Stimulated activated CD4-positive, alpha-beta T cell treated with anti-CD3 and anti-CD28 coated beads, TNF-alpha, amount 100 ng/mL, for 1 hour (primary cell): ENCODE measurements around the gene WWOX.
"Not testable (repeated sequence)": the region's sequence is repeated elsewhere in the genome, so short reads cannot be mapped to it uniquely, and the experiment has no call there.

Experiments used
- DNase-seq, 3 donors: peaks; one replicate each; pipeline ENCODE4 v3.0.0-alpha.2; 2020; ENCODE audit warnings: low read depth in 3 of 3, low spot score in 1 of 3

Gene WWOX

DNA sequence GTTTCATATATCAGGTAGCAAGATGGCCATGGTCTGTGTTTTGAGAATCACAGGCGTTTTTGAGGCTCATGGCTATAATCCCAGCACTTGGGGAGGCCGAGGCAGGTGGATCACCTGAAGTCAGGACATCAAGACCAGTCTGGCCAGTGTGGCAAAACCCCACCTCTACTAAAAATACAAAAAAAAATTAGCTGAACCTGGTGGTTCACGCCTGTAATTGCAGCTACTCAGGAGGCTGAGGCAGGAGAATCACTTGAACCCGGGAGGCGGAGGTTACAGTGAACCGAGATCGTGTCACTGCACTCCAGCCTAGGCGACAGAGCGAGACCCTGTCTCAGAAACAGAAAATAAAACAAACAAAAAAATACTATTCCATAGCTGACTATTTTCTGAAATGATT lies 415.4 kb downstream of the WWOX start:
- not testable (repeated sequence) for DNase-seq

DNA sequence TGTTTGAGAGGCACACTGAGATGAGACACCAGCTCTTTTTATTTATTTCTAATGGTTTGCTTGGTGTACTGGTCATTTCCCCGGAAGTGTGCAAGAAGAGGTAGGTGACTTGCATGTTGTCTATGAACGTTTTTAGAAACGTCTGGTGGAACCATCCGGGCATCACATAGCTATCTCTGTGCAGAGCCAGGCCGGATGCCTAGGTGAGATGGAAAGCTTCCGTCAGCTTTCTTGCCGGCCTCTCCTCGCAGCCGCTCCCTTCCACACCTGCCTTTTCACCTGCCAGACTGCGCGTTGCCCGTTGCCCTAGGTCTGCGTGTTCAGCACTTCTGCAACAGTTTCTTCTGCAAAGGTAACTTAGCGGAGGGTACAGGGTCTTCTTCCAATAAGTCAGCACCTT lies 416.0 kb downstream of the WWOX start:
- no peak for DNase-seq

DNA sequence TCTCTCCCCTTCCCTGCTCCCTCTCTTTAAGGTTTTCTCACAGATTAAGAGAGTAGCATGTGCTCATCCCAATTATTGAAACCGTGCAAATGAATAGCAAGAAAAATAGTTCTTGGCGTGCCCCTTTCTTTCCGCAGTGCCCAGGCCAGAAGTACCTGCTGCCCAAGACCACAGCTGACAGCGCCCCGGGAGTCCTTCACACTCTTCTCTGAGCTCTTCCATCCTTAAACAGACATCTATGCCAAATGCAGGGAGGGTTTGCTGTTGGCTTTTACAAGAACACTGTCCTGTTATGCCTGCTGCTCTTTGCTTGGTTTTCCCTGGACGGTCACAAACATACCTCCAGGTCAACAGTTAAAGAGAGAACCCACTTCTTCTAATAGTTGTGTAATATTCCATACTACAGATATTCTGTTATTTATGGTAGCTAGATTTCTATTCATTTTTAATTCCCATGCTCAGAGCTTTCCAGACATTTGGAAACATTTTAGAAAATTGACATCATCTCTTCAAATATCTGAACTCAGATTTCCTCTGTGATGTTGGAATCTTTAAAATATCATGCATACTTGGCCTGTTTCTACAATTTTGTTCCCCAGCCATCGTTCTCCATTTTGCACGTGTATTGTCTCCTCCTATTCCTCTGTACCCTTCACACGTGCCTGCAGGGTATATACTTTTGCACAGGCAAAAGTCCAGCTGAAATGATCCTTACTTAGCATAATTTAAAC lies 416.7 kb downstream of the WWOX start:
- no peak for DNase-seq

DNA sequence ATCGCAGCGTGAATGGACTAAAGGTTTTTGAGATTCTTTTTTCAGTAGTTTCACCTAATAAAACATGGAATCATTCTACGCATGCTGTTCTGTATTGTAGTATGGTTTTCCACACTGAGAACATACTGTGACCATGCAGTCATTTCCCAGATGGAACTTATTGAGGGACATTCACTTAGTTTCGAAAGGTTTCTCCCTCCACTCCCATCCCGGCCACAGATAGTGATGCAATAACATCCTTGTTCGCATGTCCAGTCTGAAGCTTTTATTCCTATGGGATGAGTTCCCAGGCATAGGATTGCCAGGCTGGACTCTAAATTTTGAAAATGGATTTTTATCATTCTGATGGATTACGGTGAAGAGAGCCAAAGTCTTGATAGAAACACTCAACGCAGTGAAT lies 420.4 kb downstream of the WWOX start:
- DNase-seq: no peak

DNA sequence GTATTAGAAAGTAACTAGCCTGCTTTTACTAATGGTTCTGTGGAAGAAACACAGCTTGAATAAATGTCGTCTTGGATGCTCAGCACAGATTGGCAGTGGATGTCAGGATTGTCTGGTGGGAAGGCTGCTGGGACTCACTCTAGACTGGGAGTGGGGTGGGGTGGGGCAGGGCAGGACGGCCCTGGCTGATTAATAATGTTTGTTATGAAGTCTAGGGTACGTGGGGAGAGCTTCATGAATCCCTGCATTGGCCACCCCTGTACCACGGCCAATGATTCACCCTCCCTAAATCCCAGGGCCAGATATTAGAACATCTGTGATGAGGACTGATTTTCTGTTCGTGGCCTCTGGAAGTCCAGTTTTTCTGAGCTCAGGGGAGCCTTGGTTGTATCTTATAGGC lies 421.0 kb downstream of the WWOX start:
- no peak for DNase-seq

DNA sequence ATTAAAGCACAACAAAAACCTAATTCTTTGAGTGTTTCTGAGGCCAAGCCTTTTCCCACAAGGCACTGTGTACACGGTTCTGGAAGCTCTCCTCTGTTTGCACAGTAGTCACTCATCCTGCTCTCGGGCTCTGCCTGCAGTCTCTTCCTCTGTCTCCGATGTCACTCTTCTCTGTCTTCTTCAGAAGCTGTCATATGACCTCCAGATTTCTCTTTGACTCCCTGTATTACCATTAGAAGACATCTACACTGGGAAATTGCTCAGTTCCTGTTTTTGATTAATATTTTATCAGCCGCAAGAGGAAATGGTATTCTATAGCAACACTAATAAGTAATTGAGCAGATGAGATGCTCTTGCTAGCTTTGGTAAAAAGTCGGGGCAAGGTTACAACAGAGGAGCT lies 422.9 kb downstream of the WWOX start:
- DNase-seq: no peak

DNA sequence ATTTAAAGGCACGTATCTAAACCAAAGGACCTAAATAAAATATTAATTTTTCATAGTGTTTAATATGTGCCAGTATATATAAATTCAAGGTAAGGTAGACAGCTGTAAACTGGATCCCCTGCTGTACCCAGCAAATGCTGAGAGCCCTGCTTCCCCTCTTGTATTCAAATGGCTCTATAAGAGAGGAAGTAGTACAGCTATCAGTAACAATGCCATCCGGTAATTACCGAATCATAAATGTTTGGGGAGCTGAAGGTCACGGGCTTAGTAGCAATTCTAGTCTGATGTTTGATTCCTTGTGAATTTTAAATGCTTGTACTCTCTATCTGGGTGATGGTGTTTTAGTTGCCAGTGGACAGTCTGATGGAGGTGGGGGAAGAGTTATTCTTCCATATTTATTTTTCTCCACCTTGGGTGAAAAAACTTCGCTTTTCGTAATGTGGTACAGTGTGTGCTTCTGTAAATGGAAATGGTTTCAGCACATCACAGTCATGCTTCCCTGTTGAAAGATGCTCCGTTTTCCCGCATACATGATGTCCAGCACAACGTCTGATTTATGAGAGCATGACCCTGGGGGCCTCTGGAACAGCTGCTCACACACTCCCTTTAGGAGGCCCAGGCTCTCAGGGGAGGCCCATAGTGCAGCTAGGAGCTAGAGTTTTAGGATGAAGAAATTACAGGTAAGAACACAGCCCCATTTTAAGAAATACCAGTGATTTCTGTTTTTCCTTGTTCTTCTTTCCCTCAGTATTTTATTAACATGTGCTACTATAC lies 423.9 kb downstream of the WWOX start:
- no peak for DNase-seq

DNA sequence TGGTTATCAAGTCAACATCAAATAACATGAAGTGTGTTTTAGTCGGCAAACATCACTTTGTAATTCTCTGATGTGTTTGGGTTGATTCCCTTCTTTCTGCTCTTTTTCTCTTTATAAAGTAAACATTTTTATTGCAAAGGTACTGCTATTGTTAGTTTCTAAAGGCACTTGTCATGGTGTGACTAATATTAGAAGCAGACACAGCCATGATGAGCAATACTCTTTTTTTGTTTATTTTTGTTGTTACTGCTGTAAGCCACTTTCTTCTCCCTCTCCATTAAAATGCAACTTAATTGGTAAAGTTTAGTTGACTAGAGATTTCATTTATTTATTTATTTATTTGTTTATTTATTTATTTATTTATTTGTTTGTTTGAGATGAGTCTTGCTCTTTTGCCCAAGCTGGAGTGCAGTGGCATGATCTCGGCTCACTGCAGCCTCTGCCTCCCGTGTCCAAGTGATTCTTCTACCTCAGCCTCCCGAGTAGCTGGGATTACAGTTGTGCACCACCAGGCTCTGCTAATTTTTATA lies 424.7 kb downstream of the WWOX start:
- DNase-seq: no peak

DNA sequence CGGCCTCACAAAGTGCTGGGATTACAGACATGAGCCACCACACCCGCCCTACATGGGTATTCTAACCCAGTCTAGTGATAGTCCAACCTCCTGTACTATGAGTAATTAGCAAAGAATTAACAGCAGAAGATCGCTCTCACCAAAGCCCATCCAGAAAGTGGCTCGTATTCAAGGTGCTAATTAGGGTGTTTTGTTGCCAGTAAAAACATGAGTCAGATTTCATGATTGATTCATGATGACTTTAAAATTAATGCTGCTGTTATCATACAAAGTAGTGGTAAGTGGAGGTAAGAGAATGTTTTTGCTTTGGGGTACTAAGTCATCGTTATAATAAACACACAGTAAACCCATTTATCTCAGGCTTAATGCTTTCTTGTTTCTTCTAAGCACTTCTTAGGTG lies 428.8 kb downstream of the WWOX start:
- no peak for DNase-seq

DNA sequence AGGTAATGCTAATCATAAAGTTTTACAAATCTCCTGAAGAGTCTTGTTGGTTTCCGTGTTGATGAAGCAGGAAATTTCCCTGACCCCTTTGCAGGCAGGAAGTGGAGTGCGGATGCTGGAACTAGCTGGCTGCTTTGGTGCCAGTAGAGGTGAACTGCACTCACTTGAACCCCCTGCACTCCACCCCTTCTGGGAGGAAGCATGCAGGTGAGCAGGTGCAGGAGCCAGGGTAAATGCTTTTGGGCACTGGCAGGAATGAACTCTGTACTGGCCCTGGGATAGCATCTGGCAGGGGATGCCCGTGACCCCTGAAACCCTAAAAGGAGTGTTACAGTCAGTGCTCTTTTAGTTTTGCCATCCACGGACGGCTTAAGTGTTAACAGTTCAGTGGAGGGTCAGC lies 430.4 kb downstream of the WWOX start:
- DNase-seq: no peak

DNA sequence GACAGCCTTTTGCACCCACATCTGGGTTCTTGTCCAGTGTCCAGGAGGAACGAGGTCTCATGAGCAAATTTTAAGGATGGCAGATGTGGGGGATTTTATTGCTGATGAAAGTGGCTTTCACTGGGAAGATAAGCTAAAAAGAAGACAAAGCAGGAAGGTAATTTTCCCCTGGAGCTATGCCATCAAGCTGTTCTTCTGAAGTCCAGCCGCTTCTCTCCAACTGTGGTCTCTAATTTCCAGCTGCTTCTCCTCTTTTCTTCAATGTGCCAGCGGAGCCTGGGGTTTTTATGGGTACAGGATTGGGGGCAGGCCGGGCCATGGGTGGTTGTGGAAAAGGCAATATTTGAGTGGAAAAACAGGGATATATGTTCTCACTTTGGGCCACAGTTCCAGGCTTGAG lies 430.8 kb downstream of the WWOX start:
- DNase-seq: no peak

DNA sequence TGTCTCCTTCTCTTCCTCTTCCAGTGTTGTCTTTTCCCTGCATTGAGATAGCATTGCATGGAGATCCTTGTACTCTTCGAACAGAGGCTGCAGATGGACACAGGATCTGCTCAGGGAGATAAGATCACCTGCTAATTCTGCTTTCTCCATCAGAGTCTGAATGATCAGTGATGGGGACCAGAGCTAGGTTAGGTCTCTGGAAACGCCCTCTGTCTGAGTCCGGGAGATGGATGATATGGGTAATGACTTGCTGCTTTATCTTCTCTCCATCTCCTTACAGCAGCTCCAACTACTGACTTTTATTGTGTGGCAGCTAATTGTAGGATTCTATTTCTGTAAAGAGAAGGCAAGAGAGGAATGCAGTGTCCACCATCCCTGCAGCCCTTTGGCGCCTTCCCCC lies 435.6 kb downstream of the WWOX start:
- no peak for DNase-seq

DNA sequence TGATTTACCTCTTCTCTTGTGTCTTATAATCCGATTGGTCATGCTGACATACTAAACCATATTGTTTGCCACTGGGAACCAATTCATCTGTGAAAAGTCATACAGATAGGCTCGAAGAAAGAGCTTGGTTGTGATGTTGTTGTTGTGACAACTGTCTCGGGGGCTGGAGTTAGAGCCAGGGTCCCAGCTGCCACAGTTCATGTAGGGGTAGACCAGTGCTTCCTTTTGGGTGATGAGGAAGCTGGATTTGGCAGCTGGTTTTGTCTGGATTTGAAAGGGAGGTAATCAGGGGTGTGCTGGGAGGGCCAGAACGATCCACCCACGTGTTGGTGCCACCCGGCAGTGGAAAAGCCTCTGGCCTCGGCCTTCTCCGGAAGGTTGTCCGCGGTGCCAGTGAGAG lies 438.1 kb downstream of the WWOX start:
- DNase-seq: no peak

DNA sequence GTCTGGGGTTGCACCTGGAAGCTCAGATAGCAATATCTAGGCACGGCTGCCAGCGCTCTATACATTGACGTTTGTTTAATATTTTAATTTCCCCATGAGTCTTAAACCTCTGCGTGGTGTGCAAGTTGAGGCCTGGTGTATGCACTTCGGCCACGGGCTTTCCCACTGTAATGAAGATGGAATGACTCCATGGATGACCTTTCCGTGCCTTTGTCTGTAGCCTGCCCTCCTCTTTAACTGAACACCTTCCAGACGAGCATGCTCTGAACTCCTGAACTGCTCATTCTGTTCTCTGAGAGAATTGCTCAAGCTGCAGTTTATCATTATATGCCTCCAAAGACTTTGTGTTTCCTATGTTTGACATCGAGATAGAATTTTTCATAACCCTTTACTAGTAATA lies 438.8 kb downstream of the WWOX start:
- no peak for DNase-seq

DNA sequence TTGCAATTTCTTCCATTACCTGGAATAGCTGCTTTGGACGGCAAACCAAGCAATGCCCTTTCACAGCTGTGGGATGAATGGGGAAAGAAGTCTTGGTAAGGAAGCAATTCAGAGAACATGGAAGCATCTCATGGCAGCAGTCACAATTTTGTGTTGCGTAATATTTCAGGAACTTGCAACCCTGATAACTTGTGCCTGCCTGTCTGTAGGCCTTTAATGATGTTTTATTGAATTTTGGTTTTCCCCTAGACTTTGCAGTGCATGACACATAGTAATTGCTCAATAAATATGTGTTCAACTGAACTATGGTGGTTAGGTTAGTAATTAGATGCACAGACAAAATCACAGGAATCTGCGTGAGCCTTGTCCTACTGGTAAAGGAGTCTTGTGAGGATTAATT lies 439.5 kb downstream of the WWOX start:
- no peak for DNase-seq

DNA sequence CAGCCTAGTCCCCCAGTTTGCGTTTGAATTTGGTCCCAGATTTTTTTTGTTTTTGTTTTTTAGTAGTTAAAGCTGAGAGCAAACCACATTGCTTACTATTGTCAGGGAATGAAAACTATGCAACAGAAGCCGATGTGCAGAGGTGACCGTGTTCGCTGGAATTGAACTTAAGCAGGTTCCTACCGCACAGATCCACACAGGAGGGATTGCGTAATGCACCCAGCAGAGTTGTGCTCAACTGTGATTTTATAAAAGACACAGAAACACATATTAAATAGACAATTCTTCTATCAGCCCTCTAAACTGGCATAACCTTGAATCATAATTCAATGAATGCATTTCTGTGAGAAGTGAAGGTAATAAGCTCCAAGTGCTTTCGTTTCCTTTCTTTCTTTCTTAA lies 443.0 kb downstream of the WWOX start:
- no peak for DNase-seq

DNA sequence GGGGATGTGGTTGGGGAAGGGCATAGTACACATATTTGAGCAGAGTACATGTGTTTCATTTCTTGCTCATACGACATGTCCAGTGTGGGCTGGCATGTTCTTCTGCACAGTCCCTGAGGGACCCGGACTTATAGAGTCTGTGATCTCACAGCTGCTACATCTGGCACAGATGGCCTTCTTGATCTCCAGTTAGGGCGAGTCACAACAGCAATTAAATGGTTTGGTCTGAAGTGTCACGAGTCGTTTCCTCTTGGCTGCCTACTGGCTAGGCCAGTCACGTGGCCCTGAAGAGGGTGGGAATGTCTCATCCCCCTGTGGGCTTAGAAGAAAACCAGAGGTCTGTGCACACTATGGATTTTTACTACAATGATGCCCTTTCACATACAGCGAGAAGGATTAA lies 443.6 kb downstream of the WWOX start:
- DNase-seq: no peak

DNA sequence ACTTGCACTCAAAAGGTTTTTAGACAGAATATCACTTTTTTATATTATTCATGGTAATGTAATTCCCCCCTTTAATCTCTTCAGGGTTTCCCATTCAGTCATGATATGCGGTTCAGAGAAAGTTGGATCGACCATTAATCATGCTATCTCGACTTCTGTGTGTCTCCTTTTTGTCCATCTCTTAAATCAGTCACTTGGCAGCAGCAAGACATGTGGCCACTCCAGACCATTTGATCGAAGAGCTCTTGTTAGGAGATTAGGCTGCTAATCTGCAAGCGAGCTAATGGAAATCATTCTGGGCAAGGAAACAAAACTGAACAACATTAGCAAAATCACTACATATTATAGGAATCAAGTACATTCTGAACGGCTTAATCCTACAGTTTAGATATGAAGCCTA lies 449.9 kb downstream of the WWOX start:
- no peak for DNase-seq

DNA sequence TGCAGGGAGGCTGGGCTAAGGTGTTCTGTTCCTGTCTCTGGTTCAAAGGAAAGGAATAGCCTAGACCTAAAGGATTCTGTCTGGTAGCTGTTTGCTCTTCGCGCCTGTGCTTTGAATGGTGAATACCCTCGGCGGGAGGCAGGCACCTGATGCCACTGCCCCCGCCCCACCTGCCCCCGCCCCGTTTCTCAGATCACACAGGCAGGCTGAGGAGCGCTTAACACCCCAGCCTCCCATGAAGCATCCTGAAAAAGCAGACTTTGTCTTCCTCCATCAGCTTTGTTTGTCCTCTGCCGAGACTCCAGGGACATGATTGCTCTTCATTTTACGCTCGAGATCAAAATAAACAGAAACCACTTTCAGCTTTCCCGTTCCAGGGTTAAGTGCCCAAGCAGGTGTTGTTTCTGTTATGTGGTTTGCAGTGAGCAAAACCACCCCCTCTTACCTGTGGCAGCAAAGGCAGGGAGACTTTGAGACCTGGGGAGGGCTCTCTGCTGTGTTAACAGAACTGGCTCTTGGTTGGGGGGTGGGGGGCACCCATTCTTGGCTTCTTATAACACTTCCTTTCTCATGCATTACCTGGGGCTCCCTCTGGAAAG lies 452.1 kb downstream of the WWOX start:
- no peak for DNase-seq

DNA sequence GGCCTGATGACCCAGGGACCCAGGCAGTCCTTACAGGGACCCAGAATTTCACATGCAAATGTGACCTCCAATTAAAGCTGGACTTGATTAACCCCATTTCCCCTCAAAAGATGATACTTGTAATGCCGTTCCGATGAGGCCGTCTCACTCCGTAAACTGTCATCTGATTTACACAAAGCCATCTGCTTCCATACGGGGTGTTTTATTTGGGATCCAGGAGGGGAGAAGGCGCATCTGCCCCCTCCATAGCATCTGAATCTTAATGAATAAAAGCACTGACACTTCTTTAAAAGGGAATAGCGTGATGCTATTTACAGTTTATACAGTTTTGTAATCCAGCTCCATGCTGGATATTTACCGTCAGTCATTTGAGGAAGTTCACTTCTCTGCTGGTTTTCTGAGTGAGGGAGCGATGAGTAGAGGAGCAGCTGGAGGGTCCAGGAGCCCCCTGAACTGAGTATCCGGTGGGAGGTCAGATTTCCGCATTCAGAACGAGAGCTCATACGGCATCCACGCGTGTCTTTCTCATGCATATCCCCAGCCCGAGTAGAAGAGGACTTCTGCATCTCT lies 452.7 kb downstream of the WWOX start:
- DNase-seq: no peak

DNA sequence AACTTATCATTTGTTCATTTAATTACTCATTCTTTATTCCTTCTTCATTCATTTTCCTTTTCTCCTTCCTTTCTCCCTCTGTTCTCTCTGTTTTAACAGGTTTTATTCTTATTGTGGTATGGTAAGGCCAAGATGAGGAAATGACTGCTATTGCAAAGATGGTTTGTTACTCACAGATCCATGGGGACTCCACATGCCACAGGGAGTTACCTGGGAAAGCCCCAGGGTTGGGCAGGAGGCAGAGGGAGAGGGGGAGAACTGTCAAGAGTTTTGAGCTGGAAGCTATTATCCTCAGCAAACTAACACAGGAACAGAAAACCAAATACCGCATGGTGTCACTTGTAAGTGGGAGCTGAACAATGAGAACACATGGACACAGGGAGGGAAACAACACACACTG lies 453.3 kb downstream of the WWOX start:
- no peak for DNase-seq
